ENCODE measurements around the gene SSX2. TPM values are rescaled to one million over a fixed set of nuclear protein-coding genes. Genes with fewer than 3 reads are reported as not detected.
"Not testable (repeated sequence)": the region's sequence is repeated elsewhere in the genome, so short reads cannot be mapped to it uniquely, and the experiment has no call there.

SSX2 gene
- 0.33 TPM in 1 of 3 replicates, not detected in the others for total RNA-seq (2021)
- Bru-seq, nascent RNA = not detected
- long read RNA-seq, experiment 1 = 0 reads
- long read RNA-seq, experiment 2 = 0 reads
- long read RNA-seq, experiment 3 = 0 reads

DNA sequence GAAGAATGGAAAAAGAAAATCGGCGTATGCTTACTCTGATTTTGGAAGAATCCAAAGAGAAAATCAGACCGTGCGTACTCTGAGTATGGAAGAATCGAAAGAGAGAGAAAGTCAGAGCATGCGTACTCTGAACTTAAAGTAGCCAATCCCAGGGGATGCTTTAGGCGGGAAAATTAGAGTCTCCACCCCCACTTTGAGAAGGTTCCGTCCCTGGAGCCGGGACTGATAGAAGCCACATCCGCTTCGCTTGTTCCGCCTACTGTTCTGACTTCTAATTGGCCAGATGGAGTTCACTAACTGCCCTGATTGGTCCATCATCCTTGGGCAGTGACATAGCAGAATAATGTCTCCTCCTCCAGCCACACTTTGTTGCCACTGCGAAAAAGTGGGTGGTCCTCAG lies at the start of gene SSX2:
SSX2 (minus strand) TSS at position 101 of the 400 bp plus-strand sequence. CDS start 1,429 bp downstream, outside the sequence.
- ATAC-seq; H3K36me3 Mint-ChIP-seq; CTCF ChIA-PET; H3K27me3 Mint-ChIP-seq (ENCODE audit: low read depth); DNase-seq (ENCODE audit: low spot score); H3K27ac Mint-ChIP-seq; H3K9me3 Mint-ChIP-seq; POLR2A ChIA-PET; H3K4me3 Mint-ChIP-seq; H3K4me1 Mint-ChIP-seq: not testable (repeated sequence)

- H3K27ac Mint-ChIP-seq; H3K9me3 Mint-ChIP-seq; H3K4me3 Mint-ChIP-seq; H3K36me3 Mint-ChIP-seq; ATAC-seq; H3K4me1 Mint-ChIP-seq; H3K27me3 Mint-ChIP-seq (ENCODE audit: low read depth); DNase-seq (ENCODE audit: low spot score); CTCF ChIA-PET; POLR2A ChIA-PET: not testable (repeated sequence)
These were observed 44.0 kb upstream of the SSX2 start, which contains the start of gene SSX2B for GRCh38 chrX:52750952-52751351. Gene SSX2B, plus strand, starts transcription at chrX:52751252. Its CDS starts 1,429 bp downstream, at chrX:52752681.

GRCh38 chrX:52692034-52692433 lies 14.9 kb downstream of the SSX2 start:
- CTCF ChIA-PET, H3K27ac Mint-ChIP-seq: not testable (repeated sequence)

GRCh38 chrX:52662218-52662617 lies 44.8 kb downstream of the SSX2 start:
- H3K36me3 Mint-ChIP-seq; H3K9me3 Mint-ChIP-seq; ATAC-seq; DNase-seq (ENCODE audit: low spot score); H3K27ac Mint-ChIP-seq; H3K27me3 Mint-ChIP-seq (ENCODE audit: low read depth); H3K4me3 Mint-ChIP-seq; POLR2A ChIA-PET; CTCF ChIA-PET; H3K4me1 Mint-ChIP-seq: not testable (repeated sequence)

More at GRCh38 chrX:52692034-52692433, 14.9 kb downstream of the SSX2 start:
- H3K27me3 Mint-ChIP-seq (ENCODE audit: low read depth); H3K4me3 Mint-ChIP-seq; H3K4me1 Mint-ChIP-seq; H3K36me3 Mint-ChIP-seq; DNase-seq (ENCODE audit: low spot score); POLR2A ChIA-PET; ATAC-seq; H3K9me3 Mint-ChIP-seq: not testable (repeated sequence)

DNA sequence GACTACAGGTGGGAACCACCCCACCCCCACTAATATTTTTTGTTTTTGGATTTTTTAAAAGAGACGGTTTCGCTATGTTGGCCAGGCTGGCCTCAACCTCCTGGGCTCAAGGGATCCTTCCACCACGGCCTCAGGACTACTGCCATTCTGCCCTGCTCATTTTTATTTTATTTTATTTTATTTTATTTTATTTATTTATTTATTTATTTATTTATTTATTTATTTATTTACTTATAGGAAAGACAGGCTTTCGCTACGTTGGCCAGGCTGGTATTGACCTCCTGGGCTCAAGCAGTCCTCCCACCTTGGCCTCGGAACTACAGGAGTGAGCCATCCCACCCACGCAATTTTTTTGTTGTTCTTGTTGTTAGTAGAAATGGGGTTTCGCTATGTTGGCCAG lies 51.5 kb downstream of the SSX2 start:
- H3K36me3 Mint-ChIP-seq; H3K9me3 Mint-ChIP-seq; H3K27ac Mint-ChIP-seq; DNase-seq (ENCODE audit: low spot score); CTCF ChIA-PET; H3K4me3 Mint-ChIP-seq; POLR2A ChIA-PET; ATAC-seq; H3K27me3 Mint-ChIP-seq (ENCODE audit: low read depth); H3K4me1 Mint-ChIP-seq: not testable (repeated sequence)
- TF ChIP-seq HMGA2 (CRISPR knock-in tag; IDR thresholded peaks at IDR 0.05) = peak; percentile 58; the same call in 1 of the 2 replicates

GRCh38 chrX:52654800-52655199 lies 52.2 kb downstream of the SSX2 start, which contains the start of gene SSX7:
Gene SSX7, minus strand, starts transcription at chrX:52654900. Its CDS starts 1,428 bp downstream, at chrX:52653472.
- H3K4me3 Mint-ChIP-seq; H3K4me1 Mint-ChIP-seq; H3K9me3 Mint-ChIP-seq; H3K27me3 Mint-ChIP-seq (ENCODE audit: low read depth); CTCF ChIA-PET; DNase-seq (ENCODE audit: low spot score); H3K36me3 Mint-ChIP-seq; POLR2A ChIA-PET; ATAC-seq; H3K27ac Mint-ChIP-seq: not testable (repeated sequence)

- DNase-seq (ENCODE audit: low spot score); H3K4me3 Mint-ChIP-seq; H3K27ac Mint-ChIP-seq; H3K27me3 Mint-ChIP-seq (ENCODE audit: low read depth); H3K4me1 Mint-ChIP-seq; H3K9me3 Mint-ChIP-seq; CTCF ChIA-PET; POLR2A ChIA-PET; ATAC-seq; H3K36me3 Mint-ChIP-seq: not testable (repeated sequence)
These were observed 56.3 kb downstream of the SSX2 start for GRCh38 chrX:52650676-52651075.

DNA sequence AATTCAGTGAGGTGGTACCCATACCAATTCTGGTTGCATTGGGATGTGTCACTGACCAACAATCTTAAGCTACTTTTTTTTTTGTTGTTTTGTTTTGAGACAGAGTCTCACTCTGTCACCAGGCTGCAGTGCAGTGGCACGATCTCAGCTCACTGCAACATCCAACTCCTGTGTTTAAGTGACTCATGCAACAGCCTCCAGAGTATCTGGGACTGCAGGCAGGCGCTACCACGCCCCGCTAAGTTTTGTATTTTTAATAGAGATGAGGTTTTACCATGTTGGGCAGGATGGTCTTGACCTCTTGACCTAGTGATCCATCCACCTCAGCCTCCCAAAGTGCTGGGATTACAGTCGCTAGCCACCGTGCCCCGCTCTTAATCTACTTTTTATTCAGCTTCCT lies 58.0 kb downstream of the SSX2 start:
- H3K4me3 Mint-ChIP-seq; DNase-seq (ENCODE audit: low spot score); POLR2A ChIA-PET; ATAC-seq; H3K9me3 Mint-ChIP-seq; H3K36me3 Mint-ChIP-seq; CTCF ChIA-PET; H3K27ac Mint-ChIP-seq; H3K27me3 Mint-ChIP-seq (ENCODE audit: low read depth); H3K4me1 Mint-ChIP-seq: not testable (repeated sequence)

Other genes with a start within 250 kb of the SSX2 start
- gene XAGE1A, start 211.4 kb downstream of the SSX2 start, total RNA-seq (2021) = not detected in 3 replicates
- gene XAGE1B, start 190.1 kb downstream of the SSX2 start, total RNA-seq (2021) = 0.37 TPM in 1 of 3 replicates, not detected in the others
- not detected in 3 replicates for gene SSX7, start 52.3 kb downstream of the SSX2 start, total RNA-seq (2021)
- gene SSX2B, start 44.1 kb upstream of the SSX2 start, total RNA-seq (2021) = 0.18 TPM in 1 of 3 replicates, not detected in the others
- not detected in 3 replicates for gene SPANXN5, start 90.2 kb upstream of the SSX2 start, total RNA-seq (2021)
- gene XAGE5, start 104.1 kb upstream of the SSX2 start, total RNA-seq (2021) = not detected in 3 replicates
- not detected in 3 replicates for gene XAGE3, start 160.9 kb upstream of the SSX2 start, total RNA-seq (2021)
- gene FAM156B, start 190.2 kb upstream of the SSX2 start, total RNA-seq (2021) = 10.1 to 12.7 TPM (median 12.4 TPM) in 3 replicates

All from WTC11 (cell line).